A549 treated with CORT108297 at 1 μM for 4 hours (cell line): ENCODE results near the gene S1PR3. TPM values are rescaled to one million over a fixed set of nuclear protein-coding genes. Genes with fewer than 3 reads are reported as not detected.

ENCODE experiments used
- total RNA-seq: library from RNA; stranded (reverse); fragments of 200-300 nt; extraction: Qiagen RNA extraction; gene quantifications from 5 replicates; pipeline ENCODE4 v1.2.3, GENCODE V29; 2022

The S1PR3 gene
- 39.8 to 49.2 TPM (median 43.0 TPM) in 5 replicates for total RNA-seq

GRCh38 chr9:88991066-88992034 lies at the start of gene S1PR3:
Gene S1PR3, plus strand, starts transcription at chr9:88991468. Its CDS starts 9,733 bp downstream, at chr9:89001201.

Other genes starting within 250 kb of the S1PR3 start
- 0.32 to 0.59 TPM (median 0.54 TPM) in 5 replicates for gene SHC3, start 187.3 kb downstream of the S1PR3 start, total RNA-seq